HepG2 (cell line): ENCODE data around the gene C5orf15. TPM values are rescaled to one million over a fixed set of nuclear protein-coding genes. Genes with fewer than 3 reads are reported as not detected.

Source experiments
- DMAP1 ChIP-seq: IDR thresholded peaks from 2 replicates; pipeline ENCODE4 v1.6.1; 2016
- EZH2 ChIP-seq: conservative IDR thresholded peaks from 2 replicates; pipeline ENCODE4 v1.6.1; 2012; ENCODE audit warnings: mild to moderate bottlenecking, low read depth, low read length, moderate library complexity
- FOXA3 ChIP-seq: IDR thresholded peaks from 2 replicates; pipeline ENCODE4 v1.6.1; 2016; ENCODE audit warnings: missing genetic modification reagents, missing compliant biosample characterization
- HIC2 ChIP-seq: sonication (generic); formaldehyde crosslinking; IDR thresholded peaks from 2 replicates; pipeline ENCODE4 v1.9.0; 2022; ENCODE audit warnings: low read depth, missing genetic modification reagents
- MED13 ChIP-seq: sonication (generic); formaldehyde crosslinking; IDR thresholded peaks from 2 replicates; pipeline ENCODE4 v1.5.0; 2020; ENCODE audit warnings: missing genetic modification reagents
- SNRNP70 ChIP-seq: fragments of 200-400 bp; formaldehyde crosslinking; IDR thresholded peaks from 2 replicates; pipeline ENCODE4 v1.6.1; 2017; ENCODE audit warnings: mild to moderate bottlenecking, low read depth, low read length, moderate library complexity
- TEAD3 ChIP-seq: optimal IDR thresholded peaks from 2 replicates; pipeline ENCODE3; 2016; ENCODE audit warnings: borderline replicate concordance
- TGIF2 ChIP-seq: IDR thresholded peaks from 2 replicates; pipeline ENCODE4 v1.6.1; 2016; ENCODE audit warnings: control low read depth, missing compliant biosample characterization
- TRIM24 ChIP-seq: sonication (generic); formaldehyde crosslinking; IDR thresholded peaks from 2 replicates; pipeline ENCODE4 v1.8.0; 2022; ENCODE audit warnings: mild to moderate bottlenecking, missing genetic modification reagents
- U2AF1 ChIP-seq: fragments of 200-400 bp; formaldehyde crosslinking; optimal IDR thresholded peaks from 2 replicates; pipeline ENCODE3; 2017; ENCODE audit warnings: mild to moderate bottlenecking, low read depth, low read length
- ZC3H13 ChIP-seq: sonication (generic); formaldehyde crosslinking; IDR thresholded peaks from 2 replicates; pipeline ENCODE4 v1.8.1; 2023; ENCODE audit warnings: mild to moderate bottlenecking, missing genetic modification reagents, moderate library complexity
- ZFP1 ChIP-seq: IDR thresholded peaks from 2 replicates; pipeline ENCODE4 v1.6.1; 2016
- ZNF160 ChIP-seq: sonication (generic); formaldehyde crosslinking; IDR thresholded peaks from 2 replicates; pipeline ENCODE4 v1.8.0; 2022; ENCODE audit warnings: mild to moderate bottlenecking, inconsistent platforms, missing genetic modification reagents
- ZNF274 ChIP-seq: sonication (generic); formaldehyde crosslinking; IDR thresholded peaks from 2 replicates; pipeline ENCODE4 v1.5.1; 2020; ENCODE audit warnings: mild to moderate bottlenecking, missing genetic modification reagents
- ZNF790 ChIP-seq: sonication (generic); formaldehyde crosslinking; IDR thresholded peaks from 2 replicates; pipeline ENCODE4 v1.8.0; 2022; ENCODE audit warnings: missing genetic modification reagents, mild to moderate bottlenecking, borderline replicate concordance
- polyA plus RNA-seq, 8 experiments: library from polyadenylated mRNA; depleted of rRNA in 3 of 8; stranded (reverse) in 7 of 8; unstranded in 1 of 8; fragments of >200 nt; fragmentation: Illumina TruSeq in 4 of 8; extraction: Trizol in 4 of 8; gene quantifications; 2 replicates each; pipeline versions ENCODE4 v1.2.1 to v1.2.3, GENCODE V29; 2011 to 2016; ENCODE audit warnings: low read depth in 4 of 8, missing spikeins in 1 of 8, mixed read lengths in 1 of 8; ENCODE audit not compliant: insufficient read depth in 1 of 8
- total RNA-seq, 5 experiments: library from RNA; depleted of rRNA; stranded (reverse); fragments of >200 nt; fragmentation: Illumina TruSeq; extraction: Trizol; gene quantifications; 2 replicates each; pipeline ENCODE4 v1.2.3, GENCODE V29; 2016; ENCODE audit warnings: low read depth in 1 of 5
- TF ChIP-seq, protein P1 (sequence below): sonication (generic); formaldehyde crosslinking; IDR thresholded peaks from 2 replicates; pipeline ENCODE4 v1.4.0; 2020; ENCODE audit warnings: missing genetic modification reagents, borderline replicate concordance
- TF ChIP-seq, protein P2 (sequence below): sonication (generic); formaldehyde crosslinking; IDR thresholded peaks from 2 replicates; pipeline ENCODE4 v1.8.1; 2022; ENCODE audit warnings: low read depth, mild to moderate bottlenecking, missing genetic modification reagents
- TF ChIP-seq, protein P3 (sequence below): sonication (generic); formaldehyde crosslinking; IDR thresholded peaks from 2 replicates; pipeline ENCODE4 v1.5.0; 2020; ENCODE audit warnings: mild to moderate bottlenecking, missing genetic modification reagents, borderline replicate concordance

The C5orf15 gene
- total and polyA plus RNA-seq, 2 of the 13 experiments (the other 11 are each of a cell fraction or from before 2014, with no cell fraction given) = 58.5 to 82.7 TPM

- peak; percentile 52; the same call in 1 of the 2 replicates for TF ChIP-seq HIC2 (CRISPR knock-in tag)
- TF ChIP-seq ZC3H13 = peak; percentile 41; the same call in 1 of the 2 replicates
- TF ChIP-seq, protein P1, sequence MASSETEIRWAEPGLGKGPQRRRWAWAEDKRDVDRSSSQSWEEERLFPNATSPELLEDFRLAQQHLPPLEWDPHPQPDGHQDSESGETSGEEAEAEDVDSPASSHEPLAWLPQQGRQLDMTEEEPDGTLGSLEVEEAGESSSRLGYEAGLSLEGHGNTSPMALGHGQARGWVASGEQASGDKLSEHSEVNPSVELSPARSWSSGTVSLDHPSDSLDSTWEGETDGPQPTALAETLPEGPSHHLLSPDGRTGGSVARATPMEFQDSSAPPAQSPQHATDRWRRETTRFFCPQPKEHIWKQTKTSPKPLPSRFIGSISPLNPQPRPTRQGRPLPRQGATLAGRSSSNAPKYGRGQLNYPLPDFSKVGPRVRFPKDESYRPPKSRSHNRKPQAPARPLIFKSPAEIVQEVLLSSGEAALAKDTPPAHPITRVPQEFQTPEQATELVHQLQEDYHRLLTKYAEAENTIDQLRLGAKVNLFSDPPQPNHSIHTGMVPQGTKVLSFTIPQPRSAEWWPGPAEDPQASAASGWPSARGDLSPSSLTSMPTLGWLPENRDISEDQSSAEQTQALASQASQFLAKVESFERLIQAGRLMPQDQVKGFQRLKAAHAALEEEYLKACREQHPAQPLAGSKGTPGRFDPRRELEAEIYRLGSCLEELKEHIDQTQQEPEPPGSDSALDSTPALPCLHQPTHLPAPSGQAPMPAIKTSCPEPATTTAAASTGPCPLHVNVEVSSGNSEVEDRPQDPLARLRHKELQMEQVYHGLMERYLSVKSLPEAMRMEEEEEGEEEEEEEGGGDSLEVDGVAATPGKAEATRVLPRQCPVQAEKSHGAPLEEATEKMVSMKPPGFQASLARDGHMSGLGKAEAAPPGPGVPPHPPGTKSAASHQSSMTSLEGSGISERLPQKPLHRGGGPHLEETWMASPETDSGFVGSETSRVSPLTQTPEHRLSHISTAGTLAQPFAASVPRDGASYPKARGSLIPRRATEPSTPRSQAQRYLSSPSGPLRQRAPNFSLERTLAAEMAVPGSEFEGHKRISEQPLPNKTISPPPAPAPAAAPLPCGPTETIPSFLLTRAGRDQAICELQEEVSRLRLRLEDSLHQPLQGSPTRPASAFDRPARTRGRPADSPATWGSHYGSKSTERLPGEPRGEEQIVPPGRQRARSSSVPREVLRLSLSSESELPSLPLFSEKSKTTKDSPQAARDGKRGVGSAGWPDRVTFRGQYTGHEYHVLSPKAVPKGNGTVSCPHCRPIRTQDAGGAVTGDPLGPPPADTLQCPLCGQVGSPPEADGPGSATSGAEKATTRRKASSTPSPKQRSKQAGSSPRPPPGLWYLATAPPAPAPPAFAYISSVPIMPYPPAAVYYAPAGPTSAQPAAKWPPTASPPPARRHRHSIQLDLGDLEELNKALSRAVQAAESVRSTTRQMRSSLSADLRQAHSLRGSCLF = no peak
- TF ChIP-seq MED13 (CRISPR knock-in tag) = no peak
- TF ChIP-seq U2AF1 = no peak
- TF ChIP-seq EZH2 = no peak
- peak; percentile 81 for TF ChIP-seq ZNF160 (CRISPR knock-in tag)
- 0 out of 2 replicates have a peak, but pooled peaks have one; percentile 43 for TF ChIP-seq ZFP1 (CRISPR knock-in tag)
- TF ChIP-seq TGIF2 (CRISPR knock-in tag) = peak; percentile 43
- peak; percentile 55; the same call in 1 of the 2 replicates for TF ChIP-seq FOXA3 (CRISPR knock-in tag)
- TF ChIP-seq ZNF274 (CRISPR knock-in tag) = peak; percentile 97
- TF ChIP-seq, protein P2, sequence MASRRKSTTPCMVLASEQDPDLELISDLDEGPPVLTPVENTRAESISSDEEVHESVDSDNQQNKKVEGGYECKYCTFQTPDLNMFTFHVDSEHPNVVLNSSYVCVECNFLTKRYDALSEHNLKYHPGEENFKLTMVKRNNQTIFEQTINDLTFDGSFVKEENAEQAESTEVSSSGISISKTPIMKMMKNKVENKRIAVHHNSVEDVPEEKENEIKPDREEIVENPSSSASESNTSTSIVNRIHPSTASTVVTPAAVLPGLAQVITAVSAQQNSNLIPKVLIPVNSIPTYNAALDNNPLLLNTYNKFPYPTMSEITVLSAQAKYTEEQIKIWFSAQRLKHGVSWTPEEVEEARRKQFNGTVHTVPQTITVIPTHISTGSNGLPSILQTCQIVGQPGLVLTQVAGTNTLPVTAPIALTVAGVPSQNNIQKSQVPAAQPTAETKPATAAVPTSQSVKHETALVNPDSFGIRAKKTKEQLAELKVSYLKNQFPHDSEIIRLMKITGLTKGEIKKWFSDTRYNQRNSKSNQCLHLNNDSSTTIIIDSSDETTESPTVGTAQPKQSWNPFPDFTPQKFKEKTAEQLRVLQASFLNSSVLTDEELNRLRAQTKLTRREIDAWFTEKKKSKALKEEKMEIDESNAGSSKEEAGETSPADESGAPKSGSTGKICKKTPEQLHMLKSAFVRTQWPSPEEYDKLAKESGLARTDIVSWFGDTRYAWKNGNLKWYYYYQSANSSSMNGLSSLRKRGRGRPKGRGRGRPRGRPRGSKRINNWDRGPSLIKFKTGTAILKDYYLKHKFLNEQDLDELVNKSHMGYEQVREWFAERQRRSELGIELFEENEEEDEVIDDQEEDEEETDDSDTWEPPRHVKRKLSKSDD (CRISPR knock-in tag) = peak; percentile 95
- TF ChIP-seq, protein P3, sequence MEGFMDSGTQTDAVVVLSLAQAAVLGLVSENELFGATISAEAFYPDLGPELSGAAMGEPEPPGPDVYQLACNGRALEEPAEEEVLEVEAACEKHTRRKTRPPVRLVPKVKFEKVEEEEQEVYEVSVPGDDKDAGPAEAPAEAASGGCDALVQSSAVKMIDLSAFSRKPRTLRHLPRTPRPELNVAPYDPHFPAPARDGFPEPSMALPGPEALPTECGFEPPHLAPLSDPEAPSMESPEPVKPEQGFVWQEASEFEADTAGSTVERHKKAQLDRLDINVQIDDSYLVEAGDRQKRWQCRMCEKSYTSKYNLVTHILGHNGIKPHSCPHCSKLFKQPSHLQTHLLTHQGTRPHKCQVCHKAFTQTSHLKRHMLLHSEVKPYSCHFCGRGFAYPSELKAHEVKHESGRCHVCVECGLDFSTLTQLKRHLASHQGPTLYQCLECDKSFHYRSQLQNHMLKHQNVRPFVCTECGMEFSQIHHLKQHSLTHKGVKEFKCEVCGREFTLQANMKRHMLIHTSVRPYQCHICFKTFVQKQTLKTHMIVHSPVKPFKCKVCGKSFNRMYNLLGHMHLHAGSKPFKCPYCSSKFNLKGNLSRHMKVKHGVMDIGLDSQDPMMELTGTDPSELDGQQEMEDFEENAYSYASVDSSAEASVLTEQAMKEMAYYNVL = peak; percentile 75; the same call in 1 of the 2 replicates
- peak; percentile 78; the same call in 1 of the 2 replicates for TF ChIP-seq DMAP1
- peak; percentile 82 for TF ChIP-seq TEAD3 (CRISPR knock-in tag)
- TF ChIP-seq ZNF790 (CRISPR knock-in tag) = peak; percentile 34; the same call in 1 of the 2 replicates
- TF ChIP-seq SNRNP70 = no peak
- no peak for TF ChIP-seq TRIM24 (CRISPR knock-in tag)
Measured at GRCh38 chr5:133968204-133968980, at the start of gene C5orf15 (continued).
